GM23338 (cell line): Measurements from ENCODE around the gene HPDL. TPM values are rescaled to one million over a fixed set of nuclear protein-coding genes. Genes with fewer than 3 reads are reported as not detected.

Source experiments
- CREB1 ChIP-seq: fragments of 250-450 bp; sonication (Bioruptor Pico); IDR thresholded peaks from 2 replicates; pipeline ENCODE4 v1.5.0; 2020; ENCODE audit warnings: low read depth, mild to moderate bottlenecking, moderate library complexity
- CTCF ChIP-seq, 2 experiments: fragments of 200-600 bp in 1 of 2; sonication (generic) in 1 of 2; conservative IDR thresholded peaks; 2 replicates each; pipeline versions ENCODE4 v1.5.1 to v1.6.1; 2016 to 2017; ENCODE audit warnings: antibody characterized with exemption in 2 of 2, low read depth in 2 of 2, mild to moderate bottlenecking in 2 of 2, moderate library complexity in 1 of 2
- EZH2phosphoT487 ChIP-seq: fragments of 200-600 bp; sonication (generic); IDR thresholded peaks from one replicate; pipeline ENCODE4 v1.8.1; 2018; ENCODE audit warnings: antibody characterized with exemption; ENCODE audit not compliant: unreplicated experiment
- polyA plus RNA-seq: library from polyadenylated mRNA; unstranded; fragments of >200 nt; fragmentation: Nextera tagmentation; extraction: Ambion mirVana; gene quantifications from 2 replicates; pipeline ENCODE4 v1.2.1, GENCODE V29; 2016
- total RNA-seq: library from RNA; depleted of rRNA; stranded (reverse); fragments of >200 nt; shearing (Covaris generic); gene quantifications from 2 replicates; pipeline ENCODE4 v1.2.3, GENCODE V29; 2014; rRNA removed

Gene HPDL
- total and polyA plus RNA-seq, 2 experiments from 2014 or later = 36.5 to 82.1 TPM

GRCh38 chr1:45378184-45378583 lies 51.5 kb downstream of the HPDL start (continued):
- TF ChIP-seq CREB1 (CRISPR knock-in tag) (no peak), CTCF (conservative IDR thresholded peaks at IDR 0.05; ENCODE audit: low read depth in 2 of 2) (no peak), EZH2phosphoT487 (no peak)

Other genes with a start within 250 kb of the HPDL start
- 2.6 and 3.6 TPM in 2 replicates for gene ZSWIM5, start 120.3 kb upstream of the HPDL start, total RNA-seq
- gene ZSWIM5, start 120.3 kb upstream of the HPDL start, polyA plus RNA-seq = 0.49 and 0.65 TPM in 2 replicates
- gene TOE1, start 13.3 kb downstream of the HPDL start, total RNA-seq = 18.4 and 22.4 TPM in 2 replicates
- gene TOE1, start 13.3 kb downstream of the HPDL start, polyA plus RNA-seq = 7.7 and 9.1 TPM in 2 replicates
- 63.6 and 67.4 TPM in 2 replicates for gene MUTYH, start 13.5 kb downstream of the HPDL start, total RNA-seq
- 47.9 and 52.8 TPM in 2 replicates for gene MUTYH, start 13.5 kb downstream of the HPDL start, polyA plus RNA-seq
- 11.4 and 14.0 TPM in 2 replicates for gene TESK2, start 164.3 kb downstream of the HPDL start, total RNA-seq
- gene TESK2, start 164.3 kb downstream of the HPDL start, polyA plus RNA-seq = 5.2 and 6.0 TPM in 2 replicates
- gene CCDC163, start 173.2 kb downstream of the HPDL start, total RNA-seq = 1.2 and 1.6 TPM in 2 replicates
- 4.5 and 4.6 TPM in 2 replicates for gene CCDC163, start 173.2 kb downstream of the HPDL start, polyA plus RNA-seq
- 3.0 and 3.7 TPM in 2 replicates for gene MMACHC, start 173.4 kb downstream of the HPDL start, total RNA-seq
- 4.6 and 4.9 TPM in 2 replicates for gene MMACHC, start 173.4 kb downstream of the HPDL start, polyA plus RNA-seq
- gene PRDX1, start 195.0 kb downstream of the HPDL start, total RNA-seq = 1,070 and 1,109 TPM in 2 replicates
- gene PRDX1, start 195.0 kb downstream of the HPDL start, polyA plus RNA-seq = 2,149 and 2,351 TPM in 2 replicates
- gene AKR1A1, start 223.9 kb downstream of the HPDL start, total RNA-seq = 172 and 186 TPM in 2 replicates
- 275 and 293 TPM in 2 replicates for gene AKR1A1, start 223.9 kb downstream of the HPDL start, polyA plus RNA-seq